ENCODE measurements around the gene DCLK2.

DCLK2 gene

DNA sequence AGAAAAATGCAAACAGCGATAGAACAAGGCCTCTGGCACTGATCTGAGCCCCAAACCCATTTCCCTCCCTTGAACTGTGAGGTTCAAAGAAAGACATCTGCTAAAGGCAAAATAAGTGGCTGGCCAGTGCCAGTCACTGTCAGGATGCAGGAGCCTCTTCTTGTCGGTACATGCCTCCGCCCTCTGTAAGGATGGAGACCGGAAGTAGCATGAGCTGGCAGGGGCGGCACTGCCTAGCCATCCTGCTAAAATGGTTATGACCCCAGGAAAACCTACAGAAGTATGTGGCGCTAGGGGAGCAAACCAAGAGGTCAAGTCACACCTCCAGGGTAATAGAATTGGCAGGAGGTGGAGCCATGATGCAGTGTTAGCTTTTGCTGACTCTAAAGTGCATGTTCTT is 180.3 kb downstream of the DCLK2 start:
- Histone ChIP-seq H3K27ac (ENCODE audit: low read depth, low read length) (no peak overlapping the region), H3K4me3 (ENCODE audit: low read depth in 1 of 5, low read length in 5 of 5) (no peak overlapping the region)

GRCh38 chr4:150259861-150260567 is 181.8 kb downstream of the DCLK2 start:
- no peaks in the 10 kb centered on the region for H3K27me3 ChIP-seq (ENCODE audit: control insufficient read depth in 5 of 5, insufficient read depth in 4 of 5, low read length in 5 of 5)
- peaks cover 0 to 6% (median 2%) of the 10 kb centered on the region in 5 donors for H3K36me3 ChIP-seq (ENCODE audit: control insufficient read depth in 5 of 5, insufficient read depth in 5 of 5, low read length in 5 of 5)
- H3K9me3 ChIP-seq (ENCODE audit: control insufficient read depth in 5 of 5, low read length in 5 of 5) = no peaks in the 10 kb centered on the region
- no peak overlapping the region for H3K27ac ChIP-seq (ENCODE audit: low read depth, low read length)
- no peak overlapping the region for H3K4me3 ChIP-seq (ENCODE audit: low read depth in 1 of 5, low read length in 5 of 5)
- peaks cover 0 to 13% (median 9%) of the 10 kb centered on the region in 5 donors for H3K4me1 ChIP-seq (ENCODE audit: control insufficient read depth in 5 of 5, insufficient read depth in 5 of 5, low read length in 5 of 5)
- no peak overlapping the region for H3K9ac ChIP-seq (ENCODE audit: low read length in 5 of 5)

More for the DNA sequence above, 180.3 kb downstream of the DCLK2 start:
- Histone ChIP-seq H3K9ac (ENCODE audit: low read length in 5 of 5) (no peak overlapping the region), H3K27me3 (ENCODE audit: control insufficient read depth in 5 of 5, insufficient read depth in 4 of 5, low read length in 5 of 5) (no peaks in the 10 kb centered on the region), H3K4me1 (ENCODE audit: control insufficient read depth in 5 of 5, insufficient read depth in 5 of 5, low read length in 5 of 5) (peaks cover 0 to 9% (median 6%) of the 10 kb centered on the region in 5 donors), H3K36me3 (ENCODE audit: control insufficient read depth in 5 of 5, insufficient read depth in 5 of 5, low read length in 5 of 5) (peaks cover 0 to 13% (median 2%) of the 10 kb centered on the region in 5 donors), H3K9me3 (ENCODE audit: control insufficient read depth in 5 of 5, low read length in 5 of 5) (no peaks in the 10 kb centered on the region)

DNA sequence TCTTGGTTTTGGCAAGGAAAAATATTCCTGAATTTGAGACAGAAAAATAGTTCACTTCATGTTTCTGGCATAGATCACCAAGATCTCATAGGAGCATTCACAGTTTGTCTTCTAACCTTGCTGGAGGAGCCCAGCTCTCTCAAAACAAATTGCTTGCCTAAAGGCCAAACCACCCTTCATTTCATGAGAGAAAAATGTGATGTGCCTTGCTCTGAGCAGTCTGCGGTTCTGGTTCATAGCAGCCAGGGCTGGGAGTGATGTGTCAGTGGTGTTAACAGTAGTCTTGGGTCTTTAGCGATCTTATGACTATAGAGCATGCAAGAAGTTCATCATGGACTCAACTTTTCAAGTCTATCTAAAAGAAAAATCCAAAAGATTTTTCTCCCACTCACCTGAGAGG is 183.3 kb downstream of the DCLK2 start:
- Histone ChIP-seq H3K4me3 (ENCODE audit: low read depth in 1 of 5, low read length in 5 of 5) (no peak overlapping the region), H3K36me3 (ENCODE audit: control insufficient read depth in 5 of 5, insufficient read depth in 5 of 5, low read length in 5 of 5) (peaks cover 2 to 10% (median 2%) of the 10 kb centered on the region in 5 donors), H3K4me1 (ENCODE audit: control insufficient read depth in 5 of 5, insufficient read depth in 5 of 5, low read length in 5 of 5) (peaks cover 0 to 10% (median 9%) of the 10 kb centered on the region in 5 donors), H3K27me3 (ENCODE audit: control insufficient read depth in 5 of 5, insufficient read depth in 4 of 5, low read length in 5 of 5) (no peaks in the 10 kb centered on the region), H3K9ac (ENCODE audit: low read length in 5 of 5) (no peak overlapping the region), H3K27ac (ENCODE audit: low read depth, low read length) (no peak overlapping the region), H3K9me3 (ENCODE audit: control insufficient read depth in 5 of 5, low read length in 5 of 5) (no peaks in the 10 kb centered on the region)

DNA sequence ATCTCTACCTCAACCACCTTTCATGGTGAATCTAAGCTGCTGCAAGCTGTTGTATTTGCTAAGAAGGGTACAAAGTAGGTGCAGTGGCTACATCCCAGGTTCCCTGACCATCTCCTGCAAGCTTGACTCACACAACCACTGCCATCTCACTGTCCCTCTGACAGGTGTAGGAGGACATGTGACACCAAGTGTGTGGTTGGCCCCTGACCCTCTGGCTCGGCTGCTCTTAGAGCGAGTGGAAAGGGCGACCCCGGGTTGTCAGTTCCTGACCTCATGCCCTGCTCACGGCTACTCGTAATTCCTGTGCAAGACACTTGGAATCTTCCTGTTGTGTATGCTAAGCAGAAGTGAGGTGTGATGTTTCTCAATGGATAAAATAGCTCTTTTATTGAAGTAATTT is 184.4 kb downstream of the DCLK2 start:
- Histone ChIP-seq H3K36me3 (ENCODE audit: control insufficient read depth in 5 of 5, insufficient read depth in 5 of 5, low read length in 5 of 5) (peaks cover 0 to 10% (median 2%) of the 10 kb centered on the region in 5 donors), H3K27ac (ENCODE audit: low read depth, low read length) (no peak overlapping the region), H3K4me3 (ENCODE audit: low read depth in 1 of 5, low read length in 5 of 5) (no peak overlapping the region), H3K27me3 (ENCODE audit: control insufficient read depth in 5 of 5, insufficient read depth in 4 of 5, low read length in 5 of 5) (no peaks in the 10 kb centered on the region), H3K9me3 (ENCODE audit: control insufficient read depth in 5 of 5, low read length in 5 of 5) (no peaks in the 10 kb centered on the region), H3K9ac (ENCODE audit: low read length in 5 of 5) (no peak overlapping the region), H3K4me1 (ENCODE audit: control insufficient read depth in 5 of 5, insufficient read depth in 5 of 5, low read length in 5 of 5) (peaks cover 0 to 10% (median 9%) of the 10 kb centered on the region in 5 donors)

- Histone ChIP-seq H3K9me3 (ENCODE audit: control insufficient read depth in 5 of 5, low read length in 5 of 5) (no peaks in the 10 kb centered on the region), H3K9ac (ENCODE audit: low read length in 5 of 5) (no peak overlapping the region), H3K27ac (ENCODE audit: low read depth, low read length) (no peak overlapping the region), H3K27me3 (ENCODE audit: control insufficient read depth in 5 of 5, insufficient read depth in 4 of 5, low read length in 5 of 5) (no peaks in the 10 kb centered on the region), H3K4me3 (ENCODE audit: low read depth in 1 of 5, low read length in 5 of 5) (peak overlapping the region in 1 of 5 donors; percentile 24), H3K4me1 (ENCODE audit: control insufficient read depth in 5 of 5, insufficient read depth in 5 of 5, low read length in 5 of 5) (peaks cover 0 to 10% (median 9%) of the 10 kb centered on the region in 5 donors), H3K36me3 (ENCODE audit: control insufficient read depth in 5 of 5, insufficient read depth in 5 of 5, low read length in 5 of 5) (peaks cover 0 to 10% (median 2%) of the 10 kb centered on the region in 5 donors)
These were observed 186.4 kb downstream of the DCLK2 start for GRCh38 chr4:150264595-150265161.

DNA sequence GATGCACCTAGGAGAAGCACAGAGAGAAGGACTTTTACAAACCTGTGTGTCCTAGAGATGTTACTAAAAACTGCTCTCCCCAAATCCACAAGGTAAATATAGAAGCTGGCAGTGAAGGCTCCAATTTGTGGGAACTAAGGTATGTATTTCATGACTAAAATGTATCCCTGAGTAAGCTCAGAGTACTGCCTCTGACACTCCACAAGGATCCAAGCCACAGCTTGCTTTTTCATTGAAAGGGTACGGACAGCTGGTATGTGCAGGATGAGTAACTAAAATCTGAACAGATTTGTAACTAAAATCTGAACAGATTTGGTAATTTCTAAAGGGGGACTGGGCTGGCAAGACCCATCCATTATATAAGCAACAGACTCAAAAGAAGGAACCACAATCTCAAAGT is 187.6 kb downstream of the DCLK2 start:
- no peak overlapping the region for H3K27ac ChIP-seq (ENCODE audit: low read depth, low read length)
- no peaks in the 10 kb centered on the region for H3K27me3 ChIP-seq (ENCODE audit: control insufficient read depth in 5 of 5, insufficient read depth in 4 of 5, low read length in 5 of 5)
- H3K4me1 ChIP-seq (ENCODE audit: control insufficient read depth in 5 of 5, insufficient read depth in 5 of 5, low read length in 5 of 5) = peaks cover 0 to 10% (median 9%) of the 10 kb centered on the region in 5 donors
- H3K4me3 ChIP-seq (ENCODE audit: low read depth in 1 of 5, low read length in 5 of 5) = no peak overlapping the region
- no peak overlapping the region for H3K9ac ChIP-seq (ENCODE audit: low read length in 5 of 5)
- no peaks in the 10 kb centered on the region for H3K9me3 ChIP-seq (ENCODE audit: control insufficient read depth in 5 of 5, low read length in 5 of 5)
- H3K36me3 ChIP-seq (ENCODE audit: control insufficient read depth in 5 of 5, insufficient read depth in 5 of 5, low read length in 5 of 5) = peaks cover 0 to 11% (median 7%) of the 10 kb centered on the region in 5 donors

DNA sequence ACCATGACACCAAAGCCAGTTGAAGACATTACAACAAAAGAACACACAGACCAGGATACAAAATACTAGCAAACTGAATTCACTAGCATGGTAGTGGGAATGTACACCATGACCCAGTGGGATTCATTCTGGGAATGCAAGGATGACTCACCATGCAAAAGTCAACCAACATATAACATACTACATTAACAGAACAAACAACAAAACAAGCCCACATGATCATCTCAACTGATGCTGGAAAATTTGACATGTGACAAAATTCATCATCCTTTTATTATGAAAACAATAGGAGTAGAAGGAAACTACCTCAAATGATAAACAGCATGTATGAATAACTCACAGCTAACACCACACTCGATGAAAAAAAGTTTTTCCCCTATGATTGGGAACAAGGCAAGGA is 190.2 kb downstream of the DCLK2 start:
- peaks cover 0 to 10% (median 0%) of the 10 kb centered on the region in 5 donors for H3K4me1 ChIP-seq (ENCODE audit: control insufficient read depth in 5 of 5, insufficient read depth in 5 of 5, low read length in 5 of 5)
- H3K27ac ChIP-seq (ENCODE audit: low read depth, low read length) = no peak overlapping the region
- no peak overlapping the region for H3K9ac ChIP-seq (ENCODE audit: low read length in 5 of 5)
- H3K9me3 ChIP-seq (ENCODE audit: control insufficient read depth in 5 of 5, low read length in 5 of 5) = no peaks in the 10 kb centered on the region
- no peaks in the 10 kb centered on the region for H3K27me3 ChIP-seq (ENCODE audit: control insufficient read depth in 5 of 5, insufficient read depth in 4 of 5, low read length in 5 of 5)
- H3K4me3 ChIP-seq (ENCODE audit: low read depth in 1 of 5, low read length in 5 of 5) = no peak overlapping the region
- H3K36me3 ChIP-seq (ENCODE audit: control insufficient read depth in 5 of 5, insufficient read depth in 5 of 5, low read length in 5 of 5) = peaks cover 2 to 11% (median 7%) of the 10 kb centered on the region in 5 donors

GRCh38 chr4:150278206-150278605 is 200.0 kb downstream of the DCLK2 start:
- Histone ChIP-seq H3K9me3 (ENCODE audit: control insufficient read depth in 5 of 5, low read length in 5 of 5) (peaks cover 0 to 11% (median 4%) of the 10 kb centered on the region in 5 donors), H3K4me1 (ENCODE audit: control insufficient read depth in 5 of 5, insufficient read depth in 5 of 5, low read length in 5 of 5) (no peaks in the 10 kb centered on the region), H3K4me3 (ENCODE audit: low read depth in 1 of 5, low read length in 5 of 5) (no peak overlapping the region), H3K36me3 (ENCODE audit: control insufficient read depth in 5 of 5, insufficient read depth in 5 of 5, low read length in 5 of 5) (peaks cover 9 to 26% (median 19%) of the 10 kb centered on the region in 5 donors), H3K9ac (ENCODE audit: low read length in 5 of 5) (no peak overlapping the region), H3K27me3 (ENCODE audit: control insufficient read depth in 5 of 5, insufficient read depth in 4 of 5, low read length in 5 of 5) (no peaks in the 10 kb centered on the region), H3K27ac (ENCODE audit: low read depth, low read length) (no peak overlapping the region)

DNA sequence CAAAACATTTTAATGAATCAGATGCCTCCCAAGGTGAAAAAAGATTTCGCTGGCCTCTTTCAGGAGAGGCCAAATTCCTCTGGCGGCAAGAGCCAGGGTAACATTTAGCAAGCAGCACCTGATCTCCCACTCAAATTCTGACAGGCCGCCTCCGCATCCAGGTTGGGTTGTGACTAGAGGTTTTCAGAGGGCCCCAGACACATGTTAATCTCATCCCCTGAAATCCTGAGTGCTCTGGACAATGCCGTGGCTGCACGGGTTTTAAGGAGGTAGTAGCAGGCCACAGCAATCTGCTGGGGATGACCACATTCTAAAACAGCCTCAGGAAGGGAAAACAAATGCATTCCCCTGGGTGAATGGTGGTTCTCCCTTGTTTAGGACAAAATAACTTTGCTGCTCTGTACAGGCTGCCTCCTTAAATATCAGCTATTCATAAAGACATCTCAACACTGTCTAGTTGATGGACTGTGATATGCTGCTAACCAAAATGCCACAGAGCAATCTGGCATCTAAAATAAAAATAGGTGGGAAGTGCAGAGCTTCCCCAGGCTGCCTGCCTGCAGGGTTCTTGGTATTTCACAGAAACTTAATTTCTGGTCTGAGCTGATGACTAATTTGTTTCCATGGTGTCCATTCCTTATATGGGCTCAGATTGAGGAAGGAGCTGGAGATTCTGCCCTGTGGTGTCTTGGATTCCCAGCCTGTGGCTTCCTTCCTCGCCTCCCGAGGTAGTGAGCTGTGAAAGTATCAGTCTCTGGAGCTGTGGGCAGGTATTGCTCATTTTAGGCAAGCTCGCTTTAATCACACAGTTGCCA is 202.0 kb downstream of the DCLK2 start:
- no peak overlapping the region for H3K9ac ChIP-seq (ENCODE audit: low read length in 5 of 5)
- no peak overlapping the region for H3K4me3 ChIP-seq (ENCODE audit: low read depth in 1 of 5, low read length in 5 of 5)
- H3K27ac ChIP-seq (ENCODE audit: low read depth, low read length) = no peak overlapping the region
- H3K36me3 ChIP-seq (ENCODE audit: control insufficient read depth in 5 of 5, insufficient read depth in 5 of 5, low read length in 5 of 5) = peaks cover 11 to 32% (median 20%) of the 10 kb centered on the region in 5 donors
- H3K27me3 ChIP-seq (ENCODE audit: control insufficient read depth in 5 of 5, insufficient read depth in 4 of 5, low read length in 5 of 5) = no peaks in the 10 kb centered on the region
- H3K4me1 ChIP-seq (ENCODE audit: control insufficient read depth in 5 of 5, insufficient read depth in 5 of 5, low read length in 5 of 5) = no peaks in the 10 kb centered on the region
- peaks cover 0 to 11% (median 3%) of the 10 kb centered on the region in 5 donors for H3K9me3 ChIP-seq (ENCODE audit: control insufficient read depth in 5 of 5, low read length in 5 of 5)

DNA sequence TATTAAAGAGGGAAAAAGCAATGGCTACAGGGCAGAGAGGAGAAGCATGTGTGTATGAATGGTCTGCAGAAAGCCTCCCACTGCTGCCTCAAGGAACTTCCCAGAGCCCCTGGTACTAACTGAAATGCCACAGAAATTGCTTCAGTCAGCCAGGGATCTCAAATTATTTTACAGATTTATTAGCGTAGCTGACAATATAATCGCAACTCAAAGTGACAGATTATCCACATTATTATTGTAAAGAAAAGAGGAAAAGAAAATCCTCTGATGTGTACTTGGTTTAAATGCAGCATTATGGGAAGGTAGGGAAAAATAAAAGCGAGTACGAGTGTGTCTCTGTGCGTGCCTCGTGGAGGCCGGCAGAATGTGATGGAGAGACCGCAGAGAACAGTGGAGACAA is 202.7 kb downstream of the DCLK2 start:
- Histone ChIP-seq H3K9me3 (ENCODE audit: control insufficient read depth in 5 of 5, low read length in 5 of 5) (peaks cover 0 to 11% (median 3%) of the 10 kb centered on the region in 5 donors), H3K36me3 (ENCODE audit: control insufficient read depth in 5 of 5, insufficient read depth in 5 of 5, low read length in 5 of 5) (peaks cover 11 to 34% (median 20%) of the 10 kb centered on the region in 5 donors), H3K9ac (ENCODE audit: low read length in 5 of 5) (no peak overlapping the region), H3K27me3 (ENCODE audit: control insufficient read depth in 5 of 5, insufficient read depth in 4 of 5, low read length in 5 of 5) (no peaks in the 10 kb centered on the region), H3K4me1 (ENCODE audit: control insufficient read depth in 5 of 5, insufficient read depth in 5 of 5, low read length in 5 of 5) (no peaks in the 10 kb centered on the region), H3K27ac (ENCODE audit: low read depth, low read length) (no peak overlapping the region), H3K4me3 (ENCODE audit: low read depth in 1 of 5, low read length in 5 of 5) (no peak overlapping the region)
